Mesendoderm (in vitro differentiated cells): ENCODE results near the gene AKAP13.

Experiments used
- DNase-seq: peaks from one replicate; pipeline ENCODE4 v3.0.0; 2013
- H2AK5ac ChIP-seq: 2 replicates; pipeline ENCODE4 v1.6.1; 2013; ENCODE audit warnings: low read length, inconsistent platforms
- H2BK120ac ChIP-seq: 2 replicates; pipeline ENCODE4 v1.6.1; 2013; ENCODE audit warnings: low read depth, mild to moderate bottlenecking, low read length, moderate library complexity, mixed read lengths
- H2BK15ac ChIP-seq: replicated peaks from 2 replicates; pipeline ENCODE4 v1.6.1; 2013; ENCODE audit warnings: low read depth, mild to moderate bottlenecking, moderate library complexity
- H2BK5ac ChIP-seq: 2 replicates; pipeline ENCODE4 v1.6.1; 2013; ENCODE audit warnings: low read length, inconsistent platforms
- H3K18ac ChIP-seq: 2 replicates; pipeline ENCODE4 v1.6.1; 2013; ENCODE audit warnings: mild to moderate bottlenecking, low read length, mixed read lengths
- H3K23ac ChIP-seq: one replicate; pipeline ENCODE4 v1.6.1; 2013; ENCODE audit warnings: low read length
- H3K27ac ChIP-seq: 2 replicates; pipeline ENCODE4 v1.5.1; 2013; ENCODE audit warnings: low read depth, mild to moderate bottlenecking, inconsistent platforms, low read length, moderate library complexity
- H3K27me3 ChIP-seq: 2 replicates; pipeline ENCODE4 v1.6.1; 2013; ENCODE audit warnings: low read length, control low read depth, mild to moderate bottlenecking, inconsistent platforms; ENCODE audit not compliant: insufficient read depth, poor library complexity
- H3K36me3 ChIP-seq: 2 replicates; pipeline ENCODE4 v1.6.1; 2013; ENCODE audit warnings: low read length, inconsistent platforms; ENCODE audit not compliant: control insufficient read depth, insufficient read depth
- H3K4ac ChIP-seq: one replicate; pipeline ENCODE4 v1.6.1; 2013; ENCODE audit warnings: low read depth, mild to moderate bottlenecking, low read length, moderate library complexity
- H3K4me1 ChIP-seq: 2 replicates; pipeline ENCODE4 v1.6.1; 2013; ENCODE audit warnings: low read depth, low read length, inconsistent platforms; ENCODE audit not compliant: control insufficient read depth
- H3K4me2 ChIP-seq: 2 replicates; pipeline ENCODE4 v1.6.1; 2013; ENCODE audit warnings: low read length
- H3K4me3 ChIP-seq: 2 replicates; pipeline ENCODE4 v1.5.1; 2013; ENCODE audit warnings: mild to moderate bottlenecking, low read length
- H3K56ac ChIP-seq: one replicate; pipeline ENCODE4 v1.6.1; 2013; ENCODE audit warnings: low read length
- H3K79me1 ChIP-seq: 2 replicates; pipeline ENCODE4 v1.6.1; 2013; ENCODE audit warnings: low read length, inconsistent platforms
- H3K79me2 ChIP-seq: 2 replicates; pipeline ENCODE4 v1.6.1; 2013; ENCODE audit warnings: mild to moderate bottlenecking, low read length; ENCODE audit not compliant: control insufficient read depth, insufficient read depth
- H3K9ac ChIP-seq: 2 replicates; pipeline ENCODE4 v1.6.1; 2013; ENCODE audit warnings: low read length, inconsistent platforms
- H4K5ac ChIP-seq: one replicate; pipeline ENCODE4 v1.6.1; 2013; ENCODE audit warnings: low read length
- H4K8ac ChIP-seq: one replicate; pipeline ENCODE4 v1.6.1; 2013; ENCODE audit warnings: low read depth, mild to moderate bottlenecking, control low read depth, low read length, moderate library complexity
- WGBS: extraction: QIAGEN DNeasy Blood & Tissue Kit; methylation state at CpG from one replicate; pipeline ENCODE4 v1.1.7; 2013; ENCODE audit warnings: low lambda C conversion rate, missing lambda C conversion rate; ENCODE audit not compliant: insufficient coverage; ENCODE audit errors: extremely low coverage; 5-methylcytosine and 5-hydroxymethylcytosine counted together

The AKAP13 gene

DNA sequence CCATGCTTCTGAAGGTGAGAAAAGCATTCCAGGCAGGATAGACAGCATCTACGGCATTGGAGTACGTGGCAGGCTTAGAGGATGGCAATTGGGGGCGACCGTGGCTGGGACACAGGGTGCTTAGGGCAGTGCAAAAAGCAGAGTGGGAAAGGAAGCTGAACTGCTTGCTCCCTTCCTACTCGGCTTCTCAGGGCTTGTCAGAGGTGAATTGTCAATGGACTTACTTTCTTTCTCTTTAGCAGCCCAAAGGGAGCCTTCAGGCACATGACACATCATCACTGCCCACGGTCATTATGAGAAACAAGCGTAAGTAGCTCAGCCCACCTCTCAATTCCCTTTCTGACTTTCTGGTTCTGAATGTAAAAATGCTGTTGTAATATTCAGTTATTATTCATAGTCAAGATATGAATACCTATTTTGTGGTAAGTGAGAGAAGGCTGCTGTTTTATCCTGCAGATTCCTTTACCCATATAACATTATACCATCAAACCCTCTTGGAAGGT lies 330.0 kb downstream of the AKAP13 start:
- Histone ChIP-seq H3K4me1 (peaks cover 4% of the 10 kb centered on the region), H3K4me2 (no peak overlapping the region), H2BK5ac (no peak overlapping the region), H2BK120ac (no peak overlapping the region), H3K9ac (no peak overlapping the region), H4K5ac (no peak overlapping the region), H3K36me3 (no peaks in the 10 kb centered on the region), H3K18ac (no peak overlapping the region), H2AK5ac (no peak overlapping the region), H3K27me3 (no peaks in the 10 kb centered on the region), H3K79me2 (no peaks in the 10 kb centered on the region), H3K27ac (no peak overlapping the region), H3K79me1 (no peaks in the 10 kb centered on the region), H2BK15ac (no peak overlapping the region), H3K23ac (no peak overlapping the region), H4K8ac (no peak overlapping the region), H3K4ac (no peak overlapping the region), H3K56ac (no peak overlapping the region), H3K4me3 (no peak overlapping the region)
- no peak for DNase-seq
- no CpG with 5 or more reads among the region's 7 CpGs for WGBS

DNA sequence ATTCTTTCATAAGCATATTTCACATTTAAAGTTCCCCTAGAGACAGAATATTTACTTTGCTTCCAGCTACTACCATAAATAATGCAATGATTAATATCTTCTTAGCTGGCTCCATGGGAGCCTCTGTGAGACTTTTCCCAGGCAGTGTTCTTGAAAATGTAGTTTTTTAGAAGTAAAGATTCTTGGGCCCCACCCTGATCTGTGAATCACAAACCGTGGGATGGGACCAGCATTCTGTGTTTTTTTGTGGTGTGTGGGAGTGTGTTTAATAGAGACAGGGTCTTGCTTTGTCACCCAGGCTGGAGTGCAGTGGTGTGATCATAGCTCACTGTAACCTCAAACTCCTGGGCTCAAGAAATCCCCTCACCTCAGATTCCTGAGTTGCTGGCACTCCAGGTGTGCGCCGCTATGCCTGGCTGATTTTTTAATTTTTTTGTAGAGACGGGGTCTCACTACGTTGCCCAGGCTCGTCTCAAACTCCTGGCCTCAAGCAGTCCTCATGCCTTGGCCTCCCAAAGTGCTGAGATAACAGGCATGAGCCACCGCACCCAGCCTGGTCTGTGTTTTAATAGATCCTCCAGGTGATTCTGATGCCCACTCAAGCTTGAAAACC lies 331.3 kb downstream of the AKAP13 start:
- no peaks in the 10 kb centered on the region for H3K36me3 ChIP-seq
- H4K8ac ChIP-seq = no peak overlapping the region
- H2BK5ac ChIP-seq = no peak overlapping the region
- WGBS = no CpG with 5 or more reads among the region's 7 CpGs
- H3K27ac ChIP-seq = no peak overlapping the region
- H2BK15ac ChIP-seq = no peak overlapping the region
- no peak overlapping the region for H3K9ac ChIP-seq
- peaks cover 3% of the 10 kb centered on the region for H3K4me1 ChIP-seq
- H3K18ac ChIP-seq = no peak overlapping the region
- no peaks in the 10 kb centered on the region for H3K79me2 ChIP-seq
- DNase-seq = no peak
- no peak overlapping the region for H3K4me3 ChIP-seq
- no peak overlapping the region for H3K23ac ChIP-seq
- no peak overlapping the region for H3K4me2 ChIP-seq
- H2BK120ac ChIP-seq = no peak overlapping the region
- H3K79me1 ChIP-seq = no peaks in the 10 kb centered on the region
- H3K27me3 ChIP-seq = no peaks in the 10 kb centered on the region
- H3K4ac ChIP-seq = no peak overlapping the region
- H3K56ac ChIP-seq = no peak overlapping the region
- H4K5ac ChIP-seq = no peak overlapping the region
- no peak overlapping the region for H2AK5ac ChIP-seq

DNA sequence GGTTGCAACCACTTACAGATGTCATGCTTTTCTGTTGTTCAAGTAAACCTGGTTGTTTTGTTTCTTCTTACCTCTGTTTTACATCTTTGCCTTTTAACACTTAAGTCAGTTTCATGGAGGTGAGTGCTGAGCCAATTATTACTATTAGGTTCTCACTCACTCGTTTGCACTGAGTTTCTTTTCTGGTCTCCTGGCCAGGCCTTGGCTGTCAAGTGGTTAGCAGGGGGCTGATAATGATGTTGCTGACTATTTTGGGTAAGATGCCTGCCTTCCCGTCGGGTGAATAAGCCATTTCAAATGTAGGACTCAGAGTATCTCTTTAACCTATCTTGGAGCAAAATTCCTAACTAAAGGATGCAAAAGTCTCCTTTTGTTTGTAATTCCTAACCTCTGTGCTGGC lies 335.9 kb downstream of the AKAP13 start:
- H3K36me3 ChIP-seq = peaks cover 6% of the 10 kb centered on the region
- H3K4me2 ChIP-seq = no peak overlapping the region
- no peaks in the 10 kb centered on the region for H3K27me3 ChIP-seq
- no peak for DNase-seq
- no peak overlapping the region for H3K18ac ChIP-seq
- H2BK15ac ChIP-seq = no peak overlapping the region
- no peak overlapping the region for H3K9ac ChIP-seq
- H4K8ac ChIP-seq = no peak overlapping the region
- H2BK5ac ChIP-seq = no peak overlapping the region
- no peak overlapping the region for H3K4me3 ChIP-seq
- no peak overlapping the region for H2AK5ac ChIP-seq
- no peaks in the 10 kb centered on the region for H3K4me1 ChIP-seq
- H2BK120ac ChIP-seq = no peak overlapping the region
- no CpG with 5 or more reads among the region's 3 CpGs for WGBS
- H3K56ac ChIP-seq = no peak overlapping the region
- H3K79me2 ChIP-seq = no peaks in the 10 kb centered on the region
- H3K23ac ChIP-seq = no peak overlapping the region
- H4K5ac ChIP-seq = no peak overlapping the region
- H3K27ac ChIP-seq = no peak overlapping the region
- no peak overlapping the region for H3K4ac ChIP-seq
- H3K79me1 ChIP-seq = no peaks in the 10 kb centered on the region

DNA sequence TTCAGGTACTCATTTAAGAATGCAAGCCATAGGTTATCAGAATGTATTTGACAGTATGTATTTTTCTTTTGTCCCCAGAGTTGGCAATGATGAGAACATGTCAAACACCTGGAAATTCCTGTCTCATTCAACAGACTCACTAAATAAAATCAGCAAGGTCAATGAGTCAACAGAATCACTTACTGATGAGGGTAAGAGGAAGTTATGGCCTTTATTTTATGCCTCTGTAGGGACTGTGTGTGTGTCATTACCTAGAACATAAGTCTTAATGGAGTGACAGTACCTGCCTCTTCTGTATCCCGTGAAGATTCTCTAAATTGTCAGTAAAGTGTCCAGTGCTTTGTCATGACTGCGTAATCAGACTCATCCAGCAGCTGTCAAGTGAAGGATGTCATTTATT lies 336.8 kb downstream of the AKAP13 start:
- H3K79me1 ChIP-seq = no peaks in the 10 kb centered on the region
- no peak overlapping the region for H2BK15ac ChIP-seq
- no peak overlapping the region for H3K27ac ChIP-seq
- H3K9ac ChIP-seq = no peak overlapping the region
- no peak overlapping the region for H3K4ac ChIP-seq
- no peak for DNase-seq
- no peaks in the 10 kb centered on the region for H3K27me3 ChIP-seq
- no peak overlapping the region for H2BK5ac ChIP-seq
- H3K4me3 ChIP-seq = no peak overlapping the region
- H3K4me2 ChIP-seq = no peak overlapping the region
- H2AK5ac ChIP-seq = no peak overlapping the region
- no peak overlapping the region for H3K23ac ChIP-seq
- H3K79me2 ChIP-seq = no peaks in the 10 kb centered on the region
- no CpG with 5 or more reads among the region's 2 CpGs for WGBS
- H3K36me3 ChIP-seq = peaks cover 6% of the 10 kb centered on the region
- no peaks in the 10 kb centered on the region for H3K4me1 ChIP-seq
- no peak overlapping the region for H3K56ac ChIP-seq
- H4K8ac ChIP-seq = no peak overlapping the region
- H3K18ac ChIP-seq = no peak overlapping the region
- no peak overlapping the region for H4K5ac ChIP-seq
- no peak overlapping the region for H2BK120ac ChIP-seq

DNA sequence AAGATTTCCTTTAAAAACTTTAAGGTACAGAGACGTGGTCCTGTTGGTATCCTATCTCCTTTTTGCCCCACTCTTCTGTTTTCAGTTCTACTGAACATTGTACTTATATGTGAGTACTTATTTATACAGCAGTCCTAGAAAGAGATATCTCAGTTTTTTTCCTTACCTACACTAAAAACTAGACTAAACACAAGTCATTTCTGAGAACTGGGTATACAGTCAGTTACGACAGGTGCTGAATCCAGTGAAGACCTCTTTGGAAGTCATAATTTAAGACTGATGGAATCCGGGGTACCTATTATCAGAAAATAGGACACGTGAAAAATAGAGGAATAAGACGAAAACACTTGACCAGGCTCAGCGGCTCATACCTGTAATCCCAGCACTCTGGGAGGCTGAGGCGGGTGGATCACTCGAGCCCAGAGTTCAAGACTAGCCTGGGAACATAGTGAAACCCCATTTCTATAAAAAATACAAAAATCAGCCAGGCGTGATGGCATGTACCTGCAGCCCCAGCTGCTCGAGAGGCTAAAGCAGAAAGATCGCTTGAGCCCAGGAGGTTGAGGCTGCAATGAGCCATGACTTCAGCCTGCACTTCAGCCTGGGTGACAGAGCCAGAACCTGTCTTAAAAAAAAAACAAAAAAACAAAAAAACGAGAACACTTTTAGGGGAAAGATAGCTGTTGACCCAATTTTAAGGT lies 338.0 kb downstream of the AKAP13 start:
- Histone ChIP-seq H3K4me2 (no peak overlapping the region), H3K18ac (no peak overlapping the region), H2BK15ac (no peak overlapping the region), H3K27me3 (no peaks in the 10 kb centered on the region), H3K36me3 (peaks cover 7% of the 10 kb centered on the region), H3K79me1 (no peaks in the 10 kb centered on the region), H3K56ac (no peak overlapping the region), H3K23ac (no peak overlapping the region), H3K9ac (no peak overlapping the region), H4K5ac (no peak overlapping the region), H3K79me2 (no peaks in the 10 kb centered on the region), H4K8ac (no peak overlapping the region), H3K4ac (no peak overlapping the region), H3K4me3 (no peak overlapping the region), H2AK5ac (no peak overlapping the region), H2BK5ac (no peak overlapping the region), H3K27ac (no peak overlapping the region), H3K4me1 (no peaks in the 10 kb centered on the region), H2BK120ac (no peak overlapping the region)
- no peak for DNase-seq
- no CpG with 5 or more reads among the region's 12 CpGs for WGBS
